Smooth muscle cell of the brain vasculature (primary cell): ENCODE data around the gene C16orf90.
"Not testable (repeated sequence)": the region's sequence is repeated elsewhere in the genome, so short reads cannot be mapped to it uniquely, and the experiment has no call there.

Experiments used
- DNase-seq: peaks from one replicate; pipeline ENCODE4 v3.0.0-alpha.2; 2012; ENCODE audit warnings: low read depth, low spot score

The C16orf90 gene

GRCh38 chr16:3513892-3514583 is 18.7 kb upstream of the C16orf90 start:
- no peak for DNase-seq

- no peak for DNase-seq
Measured at GRCh38 chr16:3511286-3512180, 16.2 kb upstream of the C16orf90 start.

- DNase-seq: no peak
Measured at GRCh38 chr16:3510416-3510815, 15.1 kb upstream of the C16orf90 start.

GRCh38 chr16:3509470-3509928 is 14.2 kb upstream of the C16orf90 start:
- no peak for DNase-seq

- no peak for DNase-seq
Measured at GRCh38 chr16:3508736-3509135, 13.4 kb upstream of the C16orf90 start.

GRCh38 chr16:3503523-3503922 is 8.2 kb upstream of the C16orf90 start:
- DNase-seq: no peak

GRCh38 chr16:3501783-3502400 is 6.6 kb upstream of the C16orf90 start:
- DNase-seq: no peak

GRCh38 chr16:3501412-3501761 is 6.1 kb upstream of the C16orf90 start:
- not testable (repeated sequence) for DNase-seq

- no peak for DNase-seq
Measured at GRCh38 chr16:3498988-3499387, 3.7 kb upstream of the C16orf90 start.

GRCh38 chr16:3497771-3498170 is 2.5 kb upstream of the C16orf90 start:
- DNase-seq: no peak

- DNase-seq: no peak
Measured at GRCh38 chr16:3496386-3496785, 1.1 kb upstream of the C16orf90 start.

- DNase-seq: no peak
Measured at GRCh38 chr16:3494386-3494973, 809 bp downstream of the C16orf90 start.

GRCh38 chr16:3492356-3492755 is 2.9 kb downstream of the C16orf90 start:
- no peak for DNase-seq

GRCh38 chr16:3490911-3491629 is 4.2 kb downstream of the C16orf90 start:
- no peak for DNase-seq

- no peak for DNase-seq
Measured at GRCh38 chr16:3488801-3489200, 6.5 kb downstream of the C16orf90 start.

GRCh38 chr16:3487521-3488410 is 7.5 kb downstream of the C16orf90 start:
- DNase-seq: no peak

GRCh38 chr16:3486506-3487215 is 8.6 kb downstream of the C16orf90 start:
- DNase-seq: no peak

- DNase-seq: no peak
Measured at GRCh38 chr16:3485821-3486505, 9.3 kb downstream of the C16orf90 start.

- no peak for DNase-seq
Measured at GRCh38 chr16:3485097-3485745, 10.1 kb downstream of the C16orf90 start.
